ENCODE measurements around the gene SCAF1. TPM values are rescaled to one million over a fixed set of nuclear protein-coding genes. Genes with fewer than 3 reads are reported as not detected.
A peak's percentile ranks its signal among the peaks of the same experiment; 100 is the strongest.

Gene SCAF1
- polyA plus RNA-seq, 2 of the 4 experiments (the other 2 are of a cell fraction): 4.0 to 47.9 TPM

DNA sequence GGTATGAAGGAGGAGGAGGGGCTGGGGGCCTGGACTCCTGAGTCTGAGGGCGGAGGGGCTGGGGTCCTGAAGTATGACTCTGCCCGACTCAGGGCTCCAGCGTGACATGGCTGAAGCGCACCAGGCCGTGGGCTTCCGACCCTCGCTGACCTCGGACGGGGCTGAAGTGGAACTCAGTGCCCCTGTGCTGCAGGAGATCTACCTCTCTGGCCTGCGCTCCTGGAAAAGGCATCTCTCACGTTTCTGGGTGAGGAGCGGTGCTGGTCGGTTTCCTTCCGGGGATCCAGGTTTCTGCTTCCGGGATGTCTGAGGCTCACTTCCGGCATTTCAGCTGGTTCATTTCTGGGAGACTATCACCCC is 50.1 kb downstream of the SCAF1 start:
- Histone ChIP-seq H3K4me1 (0 out of 3 replicates have a peak, but pooled peaks cover 3% of the 10 kb centered on the region), H3K9me3 (no peaks in the 10 kb centered on the region), H3K27ac (no peak overlapping the region), H3K4me3 (no peak overlapping the region), H3K4me2 (no peak overlapping the region)
- FAIRE-seq (no peak), DNase-seq (ENCODE audit: low read depth in 1 of 2, low spot score in 1 of 2) (no peak), ATAC-seq (peak; percentile 6 to 7; a peak in 3 of 6 replicates)
- 90% methylated on average over 16 of the region's 16 CpGs for WGBS (ENCODE audit: missing lambda C conversion rate)
- TF ChIP-seq, protein P1, sequence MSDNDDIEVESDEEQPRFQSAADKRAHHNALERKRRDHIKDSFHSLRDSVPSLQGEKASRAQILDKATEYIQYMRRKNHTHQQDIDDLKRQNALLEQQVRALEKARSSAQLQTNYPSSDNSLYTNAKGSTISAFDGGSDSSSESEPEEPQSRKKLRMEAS (IDR thresholded peaks at IDR 0.05): no peak
- no peak for TF ChIP-seq FOXS1 (CRISPR knock-in tag; IDR thresholded peaks at IDR 0.05)
- no peak for TF ChIP-seq HDAC2 (IDR thresholded peaks at IDR 0.05)
- no peak for TF ChIP-seq CBX2 (IDR thresholded peaks at IDR 0.05; ENCODE audit: borderline replicate concordance, low read depth)
- TF ChIP-seq, protein P2, sequence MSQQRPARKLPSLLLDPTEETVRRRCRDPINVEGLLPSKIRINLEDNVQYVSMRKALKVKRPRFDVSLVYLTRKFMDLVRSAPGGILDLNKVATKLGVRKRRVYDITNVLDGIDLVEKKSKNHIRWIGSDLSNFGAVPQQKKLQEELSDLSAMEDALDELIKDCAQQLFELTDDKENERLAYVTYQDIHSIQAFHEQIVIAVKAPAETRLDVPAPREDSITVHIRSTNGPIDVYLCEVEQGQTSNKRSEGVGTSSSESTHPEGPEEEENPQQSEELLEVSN (IDR thresholded peaks at IDR 0.05; ENCODE audit: borderline replicate concordance, low read depth): no peak
- no peak for TF ChIP-seq RCOR1 (IDR thresholded peaks at IDR 0.05; ENCODE audit: low read depth, low read length)
- no peak for TF ChIP-seq CHD2 (IDR thresholded peaks at IDR 0.05; ENCODE audit: low read length, partially characterized antibody)
- no peak for TF ChIP-seq CBX8 (IDR thresholded peaks at IDR 0.05)
- TF ChIP-seq PBX3 (IDR thresholded peaks at IDR 0.05): no peak
- TF ChIP-seq KDM1A (IDR thresholded peaks at IDR 0.05; ENCODE audit: low read depth): no peak
- no peak for TF ChIP-seq POLR2AphosphoS2 (conservative IDR thresholded peaks at IDR 0.05; ENCODE audit: low read length)
- TF ChIP-seq ZNF302 (CRISPR knock-in tag; IDR thresholded peaks at IDR 0.05): no peak
- no peak for TF ChIP-seq HOXA7 (CRISPR knock-in tag; IDR thresholded peaks at IDR 0.05)
- TF ChIP-seq REST (IDR thresholded peaks at IDR 0.05): no peak
- TF ChIP-seq RFX5 (IDR thresholded peaks at IDR 0.05): no peak
- CTCF ChIA-PET: interaction anchor here (0.6 to 3.6 kb wide), 6 partner anchors 8 to 699 kb away, joined by 3 to 22 read pairs (median 6); partner anchors contain the start of gene GYS1
- POLR2A ChIA-PET: interaction anchor here (0.6 kb wide), 1 partner anchor 167 kb away, joined by 7 read pairs; no protein-coding TSS in a partner anchor

GRCh38 chr19:49696115-49696514 is 54.1 kb downstream of the SCAF1 start:
- TF ChIP-seq PHF8 (IDR thresholded peaks at IDR 0.05; ENCODE audit: borderline replicate concordance, low read depth): no peak
- TF ChIP-seq, protein P3, sequence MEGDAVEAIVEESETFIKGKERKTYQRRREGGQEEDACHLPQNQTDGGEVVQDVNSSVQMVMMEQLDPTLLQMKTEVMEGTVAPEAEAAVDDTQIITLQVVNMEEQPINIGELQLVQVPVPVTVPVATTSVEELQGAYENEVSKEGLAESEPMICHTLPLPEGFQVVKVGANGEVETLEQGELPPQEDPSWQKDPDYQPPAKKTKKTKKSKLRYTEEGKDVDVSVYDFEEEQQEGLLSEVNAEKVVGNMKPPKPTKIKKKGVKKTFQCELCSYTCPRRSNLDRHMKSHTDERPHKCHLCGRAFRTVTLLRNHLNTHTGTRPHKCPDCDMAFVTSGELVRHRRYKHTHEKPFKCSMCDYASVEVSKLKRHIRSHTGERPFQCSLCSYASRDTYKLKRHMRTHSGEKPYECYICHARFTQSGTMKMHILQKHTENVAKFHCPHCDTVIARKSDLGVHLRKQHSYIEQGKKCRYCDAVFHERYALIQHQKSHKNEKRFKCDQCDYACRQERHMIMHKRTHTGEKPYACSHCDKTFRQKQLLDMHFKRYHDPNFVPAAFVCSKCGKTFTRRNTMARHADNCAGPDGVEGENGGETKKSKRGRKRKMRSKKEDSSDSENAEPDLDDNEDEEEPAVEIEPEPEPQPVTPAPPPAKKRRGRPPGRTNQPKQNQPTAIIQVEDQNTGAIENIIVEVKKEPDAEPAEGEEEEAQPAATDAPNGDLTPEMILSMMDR (IDR thresholded peaks at IDR 0.05): no peak
- no peak for TF ChIP-seq SREBF2 (IDR thresholded peaks at IDR 0.05)
- TF ChIP-seq JUNB (IDR thresholded peaks at IDR 0.05): no peak
- no peak for TF ChIP-seq SMC3 (IDR thresholded peaks at IDR 0.05)
- TF ChIP-seq KDM1A (IDR thresholded peaks at IDR 0.05; ENCODE audit: low read depth): no peak
- no peak for TF ChIP-seq NPAS2 (CRISPR knock-in tag; IDR thresholded peaks at IDR 0.05; ENCODE audit: borderline replicate concordance)
- no peak for TF ChIP-seq ZC3H11A (IDR thresholded peaks at IDR 0.05)
- TF ChIP-seq HMGXB4 (CRISPR knock-in tag; IDR thresholded peaks at IDR 0.05; ENCODE audit: borderline replicate concordance): no peak
- no peak for TF ChIP-seq MAZ (IDR thresholded peaks at IDR 0.05; ENCODE audit: borderline replicate concordance, low read depth, low read length)
- TF ChIP-seq EP300 (IDR thresholded peaks at IDR 0.05): no peak
- no peak overlapping the region for H3K4me2 ChIP-seq
- no peak overlapping the region for H3K4me3 ChIP-seq
- H3K9me3 ChIP-seq: no peaks in the 10 kb centered on the region
- FAIRE-seq: no peak
- ChIA-PET CTCF (interaction anchor here (0.6 to 4.9 kb wide), 9 partner anchors 10 to 146 kb away, joined by 3 to 42 read pairs (median 4); partner anchors contain the start of gene PRMT1), POLR2A (interaction anchor here (0.6 kb wide), 2 partner anchors 69 to 332 kb away, joined by 4 to 5 read pairs; no protein-coding TSS in a partner anchor)
- peaks cover 2% of the 10 kb centered on the region; the same call in 1 of the 3 replicates for H3K4me1 ChIP-seq
- no peak overlapping the region for H3K27ac ChIP-seq
- no peak for DNase-seq (ENCODE audit: low read depth in 1 of 2, low spot score in 1 of 2)
- ATAC-seq: no peak
- 84% methylated on average over 6 of the region's 6 CpGs for WGBS (ENCODE audit: missing lambda C conversion rate)
